OCI-LY3 (cell line): ENCODE measurements around the gene ZDHHC13.

Experiments
- EZH2phosphoT487 ChIP-seq: fragments of 200-600 bp; shearing (Covaris generic); IDR thresholded peaks from 2 replicates; pipeline ENCODE4 v1.6.1; 2018; ENCODE audit warnings: antibody characterized with exemption, mixed run types, low read depth
- TF ChIP-seq, protein P1 (sequence below): fragments of 200-600, 300-600 bp; sonication (generic); IDR thresholded peaks from 2 replicates; pipeline ENCODE4 v1.5.1; 2014; ENCODE audit warnings: antibody characterized with exemption, low read length, low read depth

DNA sequence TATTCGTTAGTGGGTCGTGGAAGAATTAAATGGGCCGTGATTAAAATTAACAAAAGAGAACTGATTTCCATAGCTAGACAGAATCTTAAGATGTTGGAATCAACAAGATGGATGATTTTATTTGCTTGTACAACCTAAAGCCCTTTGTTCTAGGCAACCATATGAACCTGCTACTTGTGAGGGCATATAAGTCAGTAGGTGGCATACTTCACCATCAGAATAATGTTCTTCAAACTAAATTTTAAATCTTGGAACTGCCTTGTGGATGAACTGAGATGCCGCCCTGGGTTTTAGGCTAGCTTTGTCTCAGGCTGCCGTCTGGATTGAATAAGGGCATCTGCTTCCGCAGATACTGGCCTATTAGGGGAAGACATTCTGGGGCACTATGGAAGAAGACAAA, 43.9 kb downstream of the ZDHHC13 start:
- TF ChIP-seq, protein P1, sequence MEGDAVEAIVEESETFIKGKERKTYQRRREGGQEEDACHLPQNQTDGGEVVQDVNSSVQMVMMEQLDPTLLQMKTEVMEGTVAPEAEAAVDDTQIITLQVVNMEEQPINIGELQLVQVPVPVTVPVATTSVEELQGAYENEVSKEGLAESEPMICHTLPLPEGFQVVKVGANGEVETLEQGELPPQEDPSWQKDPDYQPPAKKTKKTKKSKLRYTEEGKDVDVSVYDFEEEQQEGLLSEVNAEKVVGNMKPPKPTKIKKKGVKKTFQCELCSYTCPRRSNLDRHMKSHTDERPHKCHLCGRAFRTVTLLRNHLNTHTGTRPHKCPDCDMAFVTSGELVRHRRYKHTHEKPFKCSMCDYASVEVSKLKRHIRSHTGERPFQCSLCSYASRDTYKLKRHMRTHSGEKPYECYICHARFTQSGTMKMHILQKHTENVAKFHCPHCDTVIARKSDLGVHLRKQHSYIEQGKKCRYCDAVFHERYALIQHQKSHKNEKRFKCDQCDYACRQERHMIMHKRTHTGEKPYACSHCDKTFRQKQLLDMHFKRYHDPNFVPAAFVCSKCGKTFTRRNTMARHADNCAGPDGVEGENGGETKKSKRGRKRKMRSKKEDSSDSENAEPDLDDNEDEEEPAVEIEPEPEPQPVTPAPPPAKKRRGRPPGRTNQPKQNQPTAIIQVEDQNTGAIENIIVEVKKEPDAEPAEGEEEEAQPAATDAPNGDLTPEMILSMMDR: no peak
- TF ChIP-seq EZH2phosphoT487: no peak
